Measurements from ENCODE around the gene SYCN.
"Not testable (repeated sequence)": the region's sequence is repeated elsewhere in the genome, so short reads cannot be mapped to it uniquely, and the experiment has no call there.

Gene SYCN

DNA sequence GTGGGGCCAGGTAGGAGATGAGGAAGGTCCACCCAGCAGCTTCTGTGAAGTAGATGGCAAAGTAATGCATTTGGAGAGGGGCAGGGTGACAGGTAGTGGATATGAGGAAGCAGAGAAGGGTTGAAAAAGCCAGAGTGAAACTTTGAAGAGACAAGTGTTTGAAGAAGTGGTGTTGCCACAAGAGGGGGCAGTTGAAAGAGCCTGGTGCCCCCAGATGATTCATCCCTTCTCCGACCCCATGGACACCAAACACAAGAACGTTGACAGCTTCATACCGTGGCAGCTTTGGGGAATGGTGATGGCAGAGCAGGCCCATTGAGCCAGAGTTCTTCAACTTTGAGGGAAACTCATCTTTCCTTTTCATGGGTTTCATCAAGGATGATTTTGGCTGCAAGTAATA is 20.8 kb upstream of the SYCN start:
- DNase-seq (ENCODE audit: low read depth) = no peak

DNA sequence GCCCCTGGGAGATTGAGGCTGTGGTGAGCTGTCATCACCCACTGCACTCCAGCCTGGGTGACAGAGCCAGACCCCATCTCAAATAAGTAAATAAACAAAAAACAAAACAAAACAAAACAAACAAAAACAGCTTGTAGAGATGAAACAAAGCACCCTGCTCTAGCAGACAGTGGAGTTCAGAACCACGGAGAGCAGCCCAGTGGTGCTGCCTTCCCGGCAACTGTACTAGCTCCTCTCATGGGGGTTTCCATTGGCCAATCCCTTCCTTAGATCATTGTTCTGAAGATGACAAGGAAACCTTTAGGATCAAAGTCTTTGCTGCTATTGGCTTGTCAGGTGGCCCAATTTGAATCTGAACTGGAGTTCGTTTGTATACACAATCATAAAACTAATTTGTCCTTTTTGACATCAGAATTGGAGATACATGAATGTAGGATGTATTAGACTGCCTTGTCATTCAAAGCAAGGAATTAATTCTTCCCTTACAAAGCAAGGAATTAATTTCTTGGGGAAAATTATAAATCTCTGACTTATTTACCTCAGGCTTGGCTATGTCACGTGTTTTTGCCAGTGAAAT is 19.7 kb upstream of the SYCN start:
- DNase-seq (ENCODE audit: low read depth) = no peak

DNA sequence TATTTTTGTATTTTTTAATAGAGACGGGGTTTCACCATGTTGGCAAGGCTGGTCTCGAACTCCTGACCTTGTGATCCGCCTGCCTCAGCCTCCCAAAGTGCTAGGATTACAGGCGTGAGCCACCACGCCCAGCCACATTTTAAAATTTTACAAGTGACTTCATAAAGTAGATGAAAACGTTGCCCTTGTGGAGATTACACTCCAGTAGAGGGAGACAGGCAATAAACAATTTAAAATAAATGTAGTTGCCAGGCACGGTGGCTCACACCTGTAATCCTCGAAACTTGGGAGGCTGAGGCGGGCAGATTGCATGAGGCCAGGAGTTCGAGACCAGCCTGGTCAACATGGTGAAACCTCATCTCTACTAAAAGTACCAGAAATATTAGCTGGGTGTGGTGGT is 15.0 kb upstream of the SYCN start:
- DNase-seq (ENCODE audit: low read depth) = not testable (repeated sequence)

DNA sequence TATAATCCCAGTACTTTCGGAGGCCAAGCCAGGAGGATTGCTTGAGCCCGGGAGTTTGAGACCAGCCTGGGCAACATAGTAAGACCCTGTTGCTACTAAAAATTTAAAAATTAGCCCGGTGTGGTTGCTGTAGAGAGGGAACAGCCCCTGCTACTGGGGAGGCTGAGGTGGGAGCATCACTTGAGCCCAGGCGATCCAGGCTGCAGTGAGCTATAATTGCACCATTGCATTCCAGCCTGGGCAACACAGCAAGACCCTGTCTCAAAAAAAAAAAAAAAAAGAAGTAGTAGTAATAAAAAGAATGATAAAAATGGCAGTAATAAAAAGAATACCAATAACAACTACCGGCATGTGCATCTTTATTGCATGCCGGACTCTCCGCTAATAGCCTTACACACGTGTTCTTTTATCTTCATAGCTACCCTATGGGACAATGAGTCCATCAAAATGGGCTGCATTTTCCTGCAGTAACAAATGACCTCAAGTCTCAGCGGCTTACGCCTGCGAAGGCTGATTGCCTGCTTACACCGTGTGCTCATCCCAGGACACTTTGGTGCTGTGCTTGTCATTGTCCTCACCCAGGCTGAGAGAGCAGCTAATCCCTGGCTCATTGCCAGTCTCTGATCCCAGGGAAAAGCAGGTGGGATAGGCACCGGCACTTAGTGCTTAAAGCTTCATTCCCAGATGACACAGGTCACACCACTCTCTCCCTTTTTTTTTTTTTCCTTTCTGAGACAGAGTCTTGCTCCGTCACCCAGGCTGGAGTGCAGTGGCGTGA is 14.4 kb upstream of the SYCN start:
- no peak for DNase-seq (ENCODE audit: low read depth)

DNA sequence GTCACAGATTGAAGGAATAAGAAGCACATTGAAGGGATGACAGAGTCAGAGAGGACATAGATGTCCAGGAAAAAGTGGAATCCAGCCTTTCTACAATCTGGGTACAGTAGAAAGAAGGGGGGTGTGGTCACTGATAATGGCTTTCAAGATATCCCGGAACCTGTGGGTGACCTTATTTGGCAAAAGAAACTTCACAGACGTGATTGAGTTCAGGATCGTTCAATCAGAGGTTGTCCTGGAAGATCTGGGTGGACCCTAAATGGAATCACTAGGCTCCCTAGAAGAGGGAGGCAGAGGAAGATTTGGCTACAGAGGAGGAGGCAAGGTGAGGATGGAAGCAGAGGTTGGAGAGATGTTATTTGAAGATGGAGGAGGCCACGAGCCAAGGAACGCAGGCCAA is 13.0 kb upstream of the SYCN start:
- DNase-seq (ENCODE audit: low read depth) = no peak

DNA sequence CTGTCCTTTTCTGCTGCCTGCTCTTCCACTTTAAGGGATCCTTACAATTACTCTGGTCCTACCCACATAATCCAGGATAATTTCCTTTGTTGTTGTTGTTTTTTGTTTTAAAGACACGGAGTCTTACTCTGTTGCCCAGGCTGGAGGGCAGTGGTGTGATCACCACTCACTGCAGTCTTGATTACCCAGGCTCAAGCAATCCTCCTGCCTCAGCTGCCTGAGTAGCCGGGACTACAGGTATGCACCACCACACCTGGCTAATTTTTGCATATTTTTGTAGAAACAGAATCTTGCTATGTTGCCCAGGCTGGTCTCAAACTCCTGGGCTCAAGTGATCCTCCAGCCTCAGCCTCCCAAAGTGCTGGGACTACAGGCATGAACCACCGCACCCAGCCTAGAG is 11.3 kb upstream of the SYCN start:
- not testable (repeated sequence) for DNase-seq (ENCODE audit: low read depth)

DNA sequence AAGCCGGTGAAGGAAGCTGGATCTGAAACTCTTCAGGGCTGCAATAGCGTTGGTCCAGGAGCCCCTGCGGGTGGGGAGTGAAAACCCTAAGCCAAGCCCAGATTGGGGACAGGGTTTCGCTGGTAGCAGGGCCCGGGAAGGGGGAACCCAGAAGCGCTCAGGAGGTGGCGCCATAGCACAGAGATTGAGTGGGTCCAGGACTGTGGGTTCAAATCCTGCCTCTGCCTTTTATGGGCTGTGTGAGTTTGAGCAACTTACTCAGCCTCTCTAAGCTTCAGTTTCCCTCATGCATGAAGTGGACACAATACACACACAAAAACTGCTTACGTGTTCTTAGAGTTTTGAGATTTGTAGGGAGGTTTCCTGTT is 8.3 kb upstream of the SYCN start:
- DNase-seq (ENCODE audit: low read depth) = peak; percentile 7

DNA sequence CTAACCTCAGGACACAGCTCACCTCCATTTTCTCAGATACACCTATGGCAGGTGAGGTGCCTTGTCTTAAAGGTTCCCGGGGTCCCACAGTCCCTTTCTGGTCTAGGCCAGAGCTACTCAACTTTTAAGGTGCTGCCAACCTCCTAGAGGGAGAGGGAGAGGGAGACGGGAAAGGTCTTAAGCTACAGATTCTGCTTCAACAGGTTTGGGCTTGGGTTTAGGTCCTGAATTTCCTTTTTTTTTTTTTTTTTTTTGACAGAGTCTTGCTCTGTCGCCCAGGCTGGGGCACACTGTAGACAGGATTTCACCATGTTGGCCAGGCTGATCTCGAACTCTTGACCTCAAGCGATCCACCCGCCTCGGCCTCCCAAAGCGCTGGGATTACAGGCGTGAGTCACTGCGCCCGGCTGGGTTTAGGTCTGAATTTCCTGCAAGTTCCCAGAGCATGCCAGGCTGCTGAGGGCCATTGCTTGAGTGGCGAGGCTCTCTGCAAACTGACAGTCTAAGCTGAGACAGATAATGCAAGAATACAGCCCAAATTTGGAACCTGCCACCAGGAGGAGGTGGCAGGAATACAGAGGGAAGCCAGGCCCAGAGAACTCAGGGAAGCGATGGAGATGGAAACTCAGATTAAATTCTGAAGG is 7.8 kb upstream of the SYCN start:
- DNase-seq (ENCODE audit: low read depth) = peak; percentile 20

DNA sequence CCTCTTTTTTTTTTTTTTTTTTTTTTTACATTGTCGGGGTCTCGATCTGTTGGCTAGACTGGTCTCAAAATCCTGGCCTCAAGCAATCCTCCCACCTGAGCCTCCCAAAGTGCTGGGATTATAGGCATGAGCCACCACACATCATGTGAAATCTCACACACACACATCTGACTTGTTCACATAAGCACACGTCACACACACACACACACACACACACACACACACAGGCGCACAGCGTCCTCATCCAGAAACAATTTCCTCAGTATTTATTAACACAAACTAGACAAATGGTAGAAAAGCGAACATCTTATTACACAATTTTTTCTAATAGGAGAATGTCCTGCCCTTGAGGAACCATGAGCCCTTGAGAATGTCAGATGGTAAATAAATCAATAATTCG is 5.1 kb upstream of the SYCN start:
- no peak for DNase-seq (ENCODE audit: low read depth)

DNA sequence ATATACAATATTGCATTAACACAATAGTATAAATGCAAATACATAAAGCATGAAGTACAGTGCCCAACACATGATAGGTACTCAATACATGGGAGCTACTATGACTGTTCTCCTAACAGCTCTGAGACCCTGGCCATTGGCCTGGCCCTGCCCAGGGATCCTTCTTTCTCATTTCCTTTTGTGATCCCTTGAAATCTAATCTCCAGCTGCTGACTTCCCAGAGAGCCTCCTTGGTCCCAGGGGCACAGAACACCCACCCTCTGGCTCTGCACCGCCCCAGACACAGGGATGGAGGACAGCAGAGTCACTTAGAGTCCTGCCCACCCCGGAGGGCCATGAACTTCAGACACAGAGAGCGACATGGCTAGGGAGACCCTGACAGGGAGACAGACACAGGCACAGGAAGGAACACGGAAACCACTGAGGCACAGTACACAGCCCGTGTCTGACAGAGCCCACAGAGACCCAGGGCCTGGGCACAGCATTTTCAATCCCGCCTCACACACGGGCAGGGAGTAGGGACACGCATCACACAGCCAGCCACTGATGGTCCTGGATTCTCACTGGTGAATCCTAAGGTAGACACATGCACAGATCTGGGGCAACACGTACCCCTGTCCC is 4.2 kb upstream of the SYCN start:
- DNase-seq (ENCODE audit: low read depth) = no peak

DNA sequence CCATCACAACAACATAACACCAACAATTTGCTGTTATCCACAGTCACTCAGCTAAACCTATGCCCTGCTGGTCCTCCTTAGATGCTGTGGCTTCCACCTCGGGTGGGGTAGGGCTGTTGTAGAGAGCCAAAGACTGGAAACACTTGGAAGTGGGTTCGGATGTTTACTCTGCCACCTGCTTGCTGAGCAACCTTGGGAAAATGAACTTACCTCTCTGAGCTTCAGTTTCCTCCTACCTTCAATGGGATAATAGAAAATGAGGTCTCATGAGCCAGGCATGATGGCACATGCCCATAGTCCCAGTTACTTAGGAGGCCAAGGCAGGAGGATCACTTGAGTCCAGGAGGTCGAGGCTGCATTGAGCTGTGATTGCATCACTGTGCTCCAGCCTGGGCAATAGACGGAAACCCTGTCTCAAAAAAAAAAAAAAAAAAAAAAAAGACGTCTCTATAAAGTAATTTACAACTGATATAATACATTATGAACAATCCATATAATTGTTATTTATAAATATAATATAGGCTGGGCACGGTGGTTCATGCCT is 3.3 kb upstream of the SYCN start:
- no peak for DNase-seq (ENCODE audit: low read depth)

DNA sequence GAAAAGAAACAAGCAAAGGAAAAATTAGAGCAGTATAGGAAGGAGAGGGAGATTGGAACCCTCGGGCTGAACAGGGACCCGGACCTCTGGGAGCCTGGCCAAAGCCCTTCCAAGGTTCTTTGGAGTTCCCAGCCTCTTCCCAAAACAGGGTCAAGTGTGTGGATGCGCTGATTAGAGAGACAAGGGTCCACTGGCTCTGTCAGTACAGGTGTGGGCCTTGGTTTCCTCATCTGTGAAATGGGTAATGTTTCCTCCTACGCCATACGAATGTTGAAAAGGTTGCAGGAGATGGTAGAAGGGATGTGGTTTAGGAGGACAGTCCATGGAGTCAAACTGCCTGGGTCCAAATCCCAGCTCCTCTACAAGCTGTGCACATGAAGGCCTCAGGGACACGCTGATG is 2.1 kb upstream of the SYCN start:
- DNase-seq (ENCODE audit: low read depth) = no peak

DNA sequence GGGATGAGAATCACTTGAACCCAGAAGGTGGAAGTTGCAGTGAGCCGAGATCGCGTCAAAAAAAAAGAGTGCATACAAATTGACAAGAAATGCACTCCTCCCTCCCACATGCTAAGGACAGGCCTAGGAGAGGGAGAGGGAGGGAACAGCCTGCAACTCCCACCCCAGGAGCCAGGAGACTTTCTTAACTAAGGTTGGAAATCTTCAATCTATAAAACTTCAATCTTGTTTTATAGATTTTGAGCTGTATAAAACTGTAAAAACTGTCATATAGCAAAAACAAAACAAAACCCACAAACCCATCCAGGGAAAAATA is 1.3 kb upstream of the SYCN start:
- no peak for DNase-seq (ENCODE audit: low read depth)

DNA sequence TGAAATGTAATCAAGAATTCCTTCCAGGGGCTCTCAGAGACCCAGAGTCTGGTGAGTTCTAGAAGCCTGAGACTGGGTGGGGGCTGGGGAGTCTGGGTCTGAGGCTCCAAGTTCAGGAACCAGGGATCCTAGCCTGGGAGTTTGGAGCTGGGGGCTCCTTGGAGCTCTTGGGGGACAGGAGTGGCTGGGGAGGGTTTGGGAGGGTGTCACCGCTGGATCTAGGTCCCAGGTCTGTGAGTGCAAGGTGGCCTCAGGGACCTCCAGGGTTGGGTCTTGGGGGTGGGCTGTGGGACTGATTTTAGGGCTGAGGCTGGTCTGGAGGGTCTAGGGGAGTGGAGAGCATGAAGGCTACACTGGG is 1.1 kb downstream of the SYCN start:
- DNase-seq (ENCODE audit: low read depth) = no peak

DNA sequence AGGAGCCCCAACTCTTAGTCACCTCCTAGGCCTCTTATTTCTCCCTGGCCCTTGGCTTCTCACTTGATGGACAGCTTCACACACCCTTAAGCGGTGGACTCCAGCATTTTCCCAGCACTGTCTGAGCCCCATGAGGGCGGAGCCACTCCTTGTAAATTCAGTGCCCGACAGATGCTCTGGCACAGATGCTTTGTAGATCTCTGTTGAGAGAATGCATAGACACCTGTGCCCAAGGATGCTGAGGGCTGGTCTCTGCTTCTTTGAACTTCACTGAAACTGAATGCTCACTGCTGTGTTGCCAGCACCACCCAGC is 3.3 kb downstream of the SYCN start:
- DNase-seq (ENCODE audit: low read depth) = no peak

DNA sequence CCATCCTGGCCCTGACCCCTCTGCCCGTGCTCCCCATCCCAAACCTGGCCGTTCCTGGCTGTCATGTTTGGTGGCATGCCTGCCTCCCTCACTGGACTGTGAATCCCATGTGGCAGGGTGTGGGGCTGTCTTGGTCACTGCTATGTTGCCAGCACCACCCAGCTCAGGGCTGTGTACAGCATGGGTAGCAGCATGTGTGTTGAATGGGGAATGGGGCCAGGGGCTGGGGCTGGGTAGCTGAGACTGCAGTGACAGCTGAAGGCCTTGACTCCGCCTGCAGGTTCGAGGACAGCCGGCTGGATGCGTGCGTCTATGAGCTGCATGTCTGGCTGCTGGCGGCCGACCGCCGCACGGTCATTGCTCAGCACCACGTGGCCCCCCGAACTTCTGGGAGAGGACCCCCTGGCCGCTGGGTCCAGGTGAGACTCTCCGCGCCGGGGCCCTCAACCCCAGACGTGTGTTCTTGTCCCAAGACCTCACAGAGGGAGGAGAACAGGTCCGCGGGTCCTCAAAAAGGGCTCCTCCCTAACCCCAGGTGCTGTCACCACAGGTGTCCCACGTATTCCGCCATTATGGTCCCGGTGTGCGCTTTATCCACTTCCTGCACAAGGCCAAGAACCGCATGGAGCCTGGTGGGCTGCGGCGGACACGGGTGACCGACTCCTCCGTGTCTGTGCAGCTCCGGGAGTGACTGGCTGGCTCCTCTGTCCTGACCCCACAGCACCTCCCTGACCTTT is 3.8 kb downstream of the SYCN start:
- no peak for DNase-seq (ENCODE audit: low read depth)

DNA sequence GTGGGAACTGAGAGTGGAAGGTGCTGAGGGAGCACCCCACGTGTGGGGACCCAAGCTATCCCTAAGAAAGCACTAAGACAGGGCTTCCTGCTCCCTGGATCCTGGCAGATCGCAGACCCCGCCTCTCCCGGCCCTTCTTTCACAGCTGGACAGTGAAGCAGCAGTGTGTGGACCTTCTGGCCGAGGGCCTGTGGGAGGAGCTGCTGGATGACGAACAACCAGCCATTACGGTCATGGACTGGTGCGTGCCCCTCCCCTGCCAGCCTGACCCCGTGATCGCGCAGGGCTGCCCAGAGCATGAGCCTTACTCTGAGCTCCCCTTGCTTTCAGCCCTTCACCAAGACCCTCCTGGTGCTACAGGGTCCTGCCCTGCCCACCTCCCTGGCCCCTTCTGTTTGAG is 5.0 kb downstream of the SYCN start:
- peak; percentile 14 for DNase-seq (ENCODE audit: low read depth)

DNA sequence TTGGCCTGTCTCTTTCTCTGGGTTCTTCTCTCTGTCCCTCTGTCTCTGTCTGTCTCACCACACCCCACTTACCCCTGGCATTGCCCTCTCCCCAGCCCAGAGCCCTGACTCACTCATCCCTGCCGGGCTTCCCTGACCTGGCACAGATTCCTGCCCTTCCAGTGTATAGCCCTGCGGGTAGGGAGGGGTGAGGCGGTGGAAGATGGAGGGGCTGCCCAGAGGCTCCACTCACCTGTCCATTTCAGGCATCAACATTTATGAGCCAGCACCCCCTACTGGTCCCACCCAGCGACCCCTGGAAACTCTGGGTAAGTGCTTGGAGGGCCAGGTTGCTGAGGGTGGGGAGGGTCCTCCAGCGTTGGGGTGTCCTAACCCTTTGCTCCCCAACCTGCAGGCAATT is 6.3 kb downstream of the SYCN start:
- DNase-seq (ENCODE audit: low read depth) = no peak

DNA sequence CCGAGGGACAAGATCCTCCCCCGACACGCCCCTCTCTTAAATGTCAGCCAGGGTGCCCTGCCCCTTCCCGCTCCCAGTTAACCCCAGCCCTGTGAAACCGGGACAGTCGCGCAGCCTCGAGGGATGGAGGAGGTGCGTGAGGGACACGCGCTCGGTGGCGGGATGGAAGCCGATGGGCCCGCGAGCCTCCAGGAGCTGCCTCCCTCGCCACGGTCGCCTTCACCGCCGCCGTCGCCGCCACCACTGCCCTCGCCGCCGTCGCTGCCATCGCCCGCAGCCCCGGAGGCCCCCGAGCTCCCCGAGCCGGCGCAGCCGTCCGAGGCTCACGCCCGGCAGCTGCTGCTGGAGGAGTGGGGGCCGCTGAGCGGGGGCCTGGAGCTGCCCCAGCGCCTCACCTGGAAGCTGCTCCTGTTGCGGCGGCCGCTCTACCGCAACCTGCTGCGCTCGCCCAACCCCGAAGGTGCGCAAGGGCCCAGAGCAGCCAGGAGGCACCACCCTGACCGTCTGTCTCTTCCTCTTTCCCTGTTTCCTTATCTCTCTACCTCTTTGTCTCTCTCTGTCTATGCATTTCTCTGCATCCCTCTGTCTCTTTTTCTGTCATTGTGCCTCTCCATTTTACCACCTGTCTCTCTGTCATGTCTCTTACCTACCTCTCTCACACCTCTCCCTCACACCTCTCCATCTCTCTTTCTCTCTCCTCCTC is 7.1 kb downstream of the SYCN start, which contains the start of gene NCCRP1:
Gene NCCRP1 (plus strand): TSS at position 105 of the 703 bp plus-strand sequence. CDS start 19 bp downstream, at position 124.
- DNase-seq (ENCODE audit: low read depth) = no peak

DNA sequence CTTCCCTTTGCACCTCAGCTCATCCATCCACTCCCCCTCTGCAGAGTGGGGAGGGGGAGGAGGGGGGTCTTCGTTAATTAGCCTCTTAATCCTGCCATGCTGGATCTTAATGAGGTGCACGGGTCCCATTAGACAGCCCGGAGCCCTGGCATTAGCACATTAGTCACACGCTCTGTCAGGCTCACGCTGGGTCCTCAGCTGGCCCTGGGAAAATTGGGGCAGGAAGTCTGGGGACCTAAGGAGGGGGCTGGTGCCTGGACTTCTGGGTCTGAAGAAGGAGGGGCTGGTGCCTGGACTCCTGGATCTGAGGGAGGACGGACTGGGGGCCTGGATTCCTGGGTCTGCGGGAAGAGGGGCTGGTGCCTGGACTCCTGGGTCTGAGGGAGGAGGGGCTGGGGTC is 7.7 kb downstream of the SYCN start:
- no peak for DNase-seq (ENCODE audit: low read depth)

DNA sequence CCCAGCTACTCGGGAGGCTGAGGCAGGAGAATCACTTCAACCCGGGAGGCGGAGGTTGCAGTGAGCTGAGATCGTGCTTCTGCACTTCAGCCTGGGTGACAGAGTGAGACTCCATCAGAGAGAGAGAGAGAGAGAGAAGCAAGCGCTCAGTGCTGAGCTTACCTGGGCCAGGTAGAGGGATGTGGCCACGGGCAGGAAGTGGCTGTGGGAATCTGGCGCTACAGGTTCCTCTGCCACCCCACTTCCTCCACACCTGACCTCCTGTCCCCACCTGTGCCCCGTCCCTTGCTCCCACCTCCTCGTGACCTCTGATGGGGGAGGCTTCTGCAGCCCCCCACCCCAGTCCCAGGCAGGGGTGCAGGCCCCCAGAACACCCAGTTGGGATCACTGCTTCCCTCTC is 8.3 kb downstream of the SYCN start:
- DNase-seq (ENCODE audit: low read depth) = no peak
